ENCODE results near the gene SPOUT1.
"Not testable (repeated sequence)": the region's sequence is repeated elsewhere in the genome, so short reads cannot be mapped to it uniquely, and the experiment has no call there.

SPOUT1 gene

DNA sequence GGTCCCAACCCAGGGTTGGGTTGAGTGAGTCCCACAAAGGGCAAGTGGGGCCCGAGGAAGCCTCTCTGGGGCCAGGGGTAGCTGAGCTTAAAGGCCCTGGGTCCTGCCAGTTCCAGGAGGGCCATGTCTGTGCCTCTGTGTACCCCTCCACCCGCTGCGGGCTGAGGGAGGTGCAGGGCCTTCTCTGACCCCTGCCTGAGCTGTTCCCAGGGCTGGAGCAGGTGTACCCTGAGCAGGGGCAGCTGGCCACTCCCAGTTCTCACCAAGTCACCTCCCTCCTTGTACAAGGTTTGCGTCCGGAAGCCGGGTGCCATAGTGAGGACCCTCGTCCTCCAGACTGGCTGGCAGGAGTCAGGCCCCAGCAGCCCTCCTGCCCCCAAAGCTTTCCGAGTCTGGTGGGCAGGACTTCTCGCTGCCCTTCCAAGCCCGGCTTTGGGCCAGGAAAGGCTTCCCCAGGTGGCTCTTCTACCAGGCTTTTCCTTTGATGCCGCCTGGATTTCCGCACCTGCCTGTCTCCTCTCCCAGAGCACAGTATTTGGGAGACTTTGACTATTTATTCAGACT lies 20.5 kb downstream of the SPOUT1 start:
- no peak for DNase-seq

DNA sequence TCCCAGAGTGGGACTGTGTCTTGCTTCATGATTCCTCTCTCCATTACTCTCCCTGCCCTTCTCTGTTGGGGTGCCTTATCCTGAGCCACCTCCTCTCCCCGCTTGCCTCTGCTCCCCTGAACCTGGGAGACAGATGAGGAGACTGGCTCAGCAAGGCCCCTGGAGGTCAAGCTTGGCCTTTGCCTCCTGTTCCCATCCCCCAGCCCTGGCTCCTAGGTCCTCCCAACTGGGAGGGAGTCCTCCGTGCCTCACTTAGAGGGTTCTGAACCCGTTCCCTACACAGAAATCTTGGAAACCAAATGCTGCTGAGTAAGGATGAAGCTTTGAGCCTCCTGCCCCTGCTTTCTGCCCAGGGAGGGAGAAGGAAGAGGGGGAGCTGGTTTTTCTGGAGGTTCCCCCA lies 21.1 kb downstream of the SPOUT1 start:
- no peak for DNase-seq

DNA sequence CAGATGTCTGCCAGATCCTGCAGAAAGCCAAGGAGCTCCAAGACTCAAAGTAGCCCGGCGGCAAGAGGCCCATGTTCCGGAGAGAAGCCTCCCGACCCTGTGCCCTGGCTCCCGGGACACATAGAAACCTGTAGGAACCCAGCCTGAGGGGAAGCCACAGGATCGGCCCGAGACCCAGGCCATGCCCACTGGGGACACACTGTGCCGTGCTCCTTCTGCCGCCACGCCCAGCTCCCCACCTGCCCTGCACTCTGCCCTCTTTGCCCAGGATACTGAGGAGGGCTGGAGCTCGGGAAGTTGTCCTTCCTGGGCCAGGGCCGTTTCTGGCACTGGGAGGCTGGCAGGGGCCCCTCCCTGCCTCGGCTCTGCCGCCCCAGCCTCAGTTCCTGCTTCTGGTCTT lies 21.8 kb downstream of the SPOUT1 start:
- DNase-seq = no peak

GRCh38 chr9:128805661-128806060 lies 23.9 kb downstream of the SPOUT1 start:
- no peak for DNase-seq

DNA sequence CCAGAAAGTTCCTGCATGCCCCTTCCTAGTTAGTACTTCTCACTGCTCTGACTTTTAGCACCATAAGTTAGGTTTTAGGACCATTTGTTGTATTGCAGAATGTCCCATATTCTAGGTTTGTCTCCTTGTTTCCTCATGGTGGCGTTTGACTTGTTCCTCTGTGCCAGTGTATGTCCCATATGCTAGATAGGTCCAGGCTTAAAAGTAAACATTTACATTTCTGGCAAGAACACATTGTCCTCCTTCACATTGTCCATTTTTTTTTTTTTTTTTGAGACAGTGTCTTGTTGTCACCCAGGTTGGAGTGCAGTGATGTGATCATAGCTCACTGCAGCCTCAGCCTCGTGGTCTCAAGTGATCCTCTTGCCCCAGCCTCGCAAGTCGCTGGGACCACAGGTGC lies 27.1 kb downstream of the SPOUT1 start:
- no peak for DNase-seq

DNA sequence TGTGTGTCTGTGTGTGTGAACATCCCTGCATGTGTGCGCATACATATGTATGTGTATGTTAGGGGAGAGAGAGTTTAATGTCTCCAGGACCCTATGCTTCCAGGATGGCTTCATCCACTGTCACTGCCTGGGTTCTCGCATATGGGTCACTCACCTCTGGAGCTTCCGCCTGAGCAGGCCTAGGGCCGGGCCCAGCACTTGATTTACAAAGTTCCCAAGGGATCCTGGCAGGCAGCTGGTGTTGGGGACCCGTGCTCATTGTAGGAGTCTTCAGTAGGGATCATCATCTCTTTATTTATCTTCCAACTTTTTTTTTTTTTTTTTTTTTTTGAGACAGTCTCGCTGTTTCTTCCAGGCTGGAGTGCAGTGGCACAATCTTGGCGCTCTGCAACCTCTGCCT lies 29.5 kb downstream of the SPOUT1 start:
- DNase-seq = no peak

DNA sequence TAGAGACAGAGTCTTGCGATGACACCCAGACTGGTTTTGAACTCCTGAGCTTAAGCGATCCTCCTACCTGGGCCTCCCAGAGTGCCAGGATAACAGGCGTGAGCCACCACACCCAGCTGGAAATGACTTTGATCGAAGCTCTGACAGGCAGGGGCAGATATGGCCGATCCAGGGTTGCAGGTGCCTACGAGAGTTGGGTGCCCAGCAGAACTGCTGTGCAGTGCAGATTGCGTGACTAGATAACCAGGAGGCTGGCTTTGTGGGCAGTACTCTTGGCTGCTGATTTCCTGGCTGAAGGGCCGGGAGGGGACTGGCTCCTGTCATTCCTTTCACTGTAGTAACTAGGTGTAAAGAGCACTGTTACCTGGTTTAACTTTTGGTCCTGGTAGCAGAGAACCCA lies 30.7 kb downstream of the SPOUT1 start:
- DNase-seq = no peak

DNA sequence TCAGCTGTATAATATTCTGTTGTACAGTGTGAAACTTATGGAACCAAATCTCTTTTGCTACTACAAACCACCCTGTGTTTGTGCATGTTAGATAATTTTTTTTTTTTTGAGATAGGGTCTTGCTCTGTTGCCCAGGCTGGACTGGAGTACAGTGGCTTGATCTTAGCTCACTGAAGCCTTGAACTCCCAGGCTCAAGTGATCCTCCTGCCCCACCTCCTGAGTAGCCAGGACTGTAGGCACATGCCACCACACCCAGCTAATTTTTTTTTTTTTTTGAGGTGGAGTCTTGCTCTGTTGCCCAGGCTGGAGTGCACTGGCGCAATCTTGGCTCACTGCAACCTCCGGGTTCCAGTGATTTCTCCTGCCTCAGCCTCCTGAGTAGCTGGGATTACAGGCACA lies 34.6 kb downstream of the SPOUT1 start:
- not testable (repeated sequence) for DNase-seq

GRCh38 chr9:128792978-128793686 lies 36.5 kb downstream of the SPOUT1 start:
- no peak for DNase-seq

GRCh38 chr9:128792134-128792533 lies 37.5 kb downstream of the SPOUT1 start:
- DNase-seq = no peak

GRCh38 chr9:128790536-128790935 lies 39.1 kb downstream of the SPOUT1 start:
- DNase-seq = no peak

GRCh38 chr9:128788445-128788844 lies 41.1 kb downstream of the SPOUT1 start:
- DNase-seq = no peak

DNA sequence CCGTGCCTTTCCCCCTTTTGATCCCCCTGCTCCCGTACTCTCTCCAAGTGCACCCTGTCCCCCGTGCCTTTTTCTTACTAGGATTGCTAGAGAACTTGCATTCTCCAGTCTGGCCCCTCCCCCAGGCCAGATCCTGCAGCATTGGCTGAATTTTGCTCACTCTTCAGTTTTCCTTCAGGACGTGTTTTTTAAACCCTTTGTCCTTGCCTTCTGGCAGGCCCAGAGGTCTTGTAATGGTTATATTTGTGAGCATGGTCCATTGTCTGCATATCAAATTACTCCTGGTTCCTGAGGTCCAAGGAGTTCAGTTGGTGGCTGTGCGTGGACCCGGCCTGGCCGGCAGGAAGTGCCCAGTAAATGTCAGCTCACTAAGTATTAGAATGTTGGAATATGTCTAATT lies 41.9 kb downstream of the SPOUT1 start:
- DNase-seq = no peak

DNA sequence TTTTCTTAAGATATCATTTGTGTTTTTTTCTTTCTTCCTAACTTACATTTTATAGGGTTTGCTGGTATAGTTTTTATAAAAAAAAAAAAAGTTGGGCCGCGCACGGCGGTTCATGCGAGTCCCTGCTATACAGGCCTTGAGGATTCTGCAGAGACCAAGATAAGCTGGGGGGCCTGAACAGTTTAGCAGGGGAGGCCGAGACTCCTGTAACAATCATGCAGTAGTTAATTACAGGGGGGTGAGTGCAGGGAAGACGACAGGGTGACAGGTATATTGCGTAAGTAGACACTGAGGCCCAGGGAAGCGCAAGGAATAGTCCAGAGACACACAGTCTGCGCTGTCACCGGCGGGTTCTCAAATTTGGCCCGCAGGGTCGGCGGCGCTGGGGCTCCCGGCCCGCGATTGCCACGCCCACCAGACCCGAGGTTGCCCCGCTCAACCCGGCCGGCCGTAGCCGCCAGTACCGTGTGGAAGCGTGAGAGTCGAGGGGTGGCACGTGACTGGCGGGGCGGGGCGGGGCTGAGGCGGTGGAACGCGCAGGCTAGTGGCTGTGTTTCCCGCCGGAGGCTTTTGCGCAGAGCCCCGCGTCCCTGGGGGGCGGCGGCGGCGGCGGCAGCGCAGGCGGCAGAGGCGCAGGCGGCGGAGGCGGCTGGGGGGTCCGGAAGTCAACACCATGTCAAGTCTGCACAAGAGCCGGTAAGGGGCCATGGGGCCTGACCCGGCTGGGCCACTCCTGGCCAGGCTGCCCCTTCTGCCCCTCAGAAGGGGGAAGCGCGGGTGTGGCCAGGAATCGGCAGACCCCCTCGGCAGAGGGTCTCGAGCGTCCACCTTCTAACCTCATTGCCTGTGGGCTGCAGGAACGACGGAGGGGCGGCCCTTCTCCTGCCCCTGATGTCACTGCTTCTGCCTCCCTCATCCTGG lies 42.7 kb downstream of the SPOUT1 start, which contains the start of gene TBC1D13:
Gene TBC1D13, plus strand, starts transcription at position 573 of the 921 bp plus-strand sequence. Its CDS starts 101 bp downstream, at position 674.
- DNase-seq = peak; percentile 81

- no peak for DNase-seq
These were observed 44.2 kb downstream of the SPOUT1 start for GRCh38 chr9:128785427-128785826.

GRCh38 chr9:128782669-128783068 lies 46.9 kb downstream of the SPOUT1 start:
- DNase-seq = no peak

DNA sequence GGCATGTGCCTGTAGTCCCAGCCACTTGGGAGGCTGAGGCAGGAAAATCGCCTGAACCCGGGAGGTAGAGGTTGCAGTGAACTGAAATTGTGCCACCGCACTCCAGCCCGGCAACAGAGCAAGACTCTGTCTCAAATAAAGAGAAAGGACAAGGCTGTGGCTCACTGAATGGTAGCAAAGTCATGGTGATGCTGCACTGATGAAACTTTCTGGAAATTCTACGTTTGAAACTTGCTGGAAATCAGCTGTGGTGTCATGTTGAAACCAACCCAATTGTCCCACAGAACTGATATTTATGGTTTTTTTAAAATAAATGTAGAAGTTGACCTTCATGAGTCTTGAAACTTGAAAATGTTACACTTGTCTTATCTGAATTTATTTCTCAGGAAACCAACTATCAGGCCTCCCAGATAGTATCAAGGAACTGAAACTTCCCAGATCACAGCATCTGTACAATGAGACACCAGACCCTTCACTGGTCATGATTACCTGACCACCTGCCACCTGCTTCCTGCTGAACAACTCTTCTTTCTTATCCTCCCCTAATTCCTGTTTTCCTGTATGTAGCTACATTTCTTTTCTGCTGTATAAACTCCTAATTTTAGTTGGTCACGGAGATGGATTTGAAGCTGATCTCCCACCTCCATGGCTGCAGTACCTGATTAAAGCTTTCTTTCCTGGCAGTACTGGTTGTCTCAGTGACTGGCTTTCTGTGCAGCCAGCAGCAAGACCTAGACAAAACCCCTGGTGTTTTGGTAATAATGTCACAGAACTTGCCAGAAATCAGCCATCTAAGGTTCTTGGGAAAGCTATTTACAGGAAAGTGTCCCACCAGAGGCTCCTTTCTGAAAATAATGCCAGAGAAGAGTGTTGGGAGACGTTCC lies 48.2 kb downstream of the SPOUT1 start:
- DNase-seq = no peak

GRCh38 chr9:128780093-128780492 lies 49.5 kb downstream of the SPOUT1 start:
- DNase-seq = not testable (repeated sequence)

GRCh38 chr9:128774804-128775203 lies 54.8 kb downstream of the SPOUT1 start:
- no peak for DNase-seq

DNA sequence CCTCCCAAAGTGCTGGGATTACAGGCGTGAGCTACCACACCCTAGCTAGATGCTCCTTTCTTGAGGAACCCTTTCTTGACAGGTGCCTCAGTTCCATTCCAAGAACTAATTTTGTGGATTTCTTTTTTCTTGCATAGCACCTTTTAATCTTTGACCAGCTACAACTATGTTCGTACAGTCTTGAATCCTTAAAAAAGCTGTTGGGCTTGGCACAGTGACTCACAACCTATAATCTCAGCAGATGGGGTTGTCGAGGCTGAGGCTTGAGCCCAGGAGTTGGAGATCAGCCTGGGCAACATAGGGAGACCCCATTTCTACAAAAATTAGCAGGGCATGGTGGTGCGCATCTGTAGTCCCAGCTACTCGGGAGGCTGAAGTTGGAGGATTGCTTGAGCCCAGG lies 56.5 kb downstream of the SPOUT1 start:
- no peak for DNase-seq

GRCh38 chr9:128771745-128772519 lies 57.7 kb downstream of the SPOUT1 start, which contains the start of gene ZER1:
Gene ZER1 (minus strand): TSS chr9:128771927. CDS start chr9:128755565, 16,362 bp downstream.
- peak; percentile 87 for DNase-seq

Data from NCI-H1092 treated with DMSO at 0.1 percent for 48 hours (cell line).